ENCODE results near the gene ALG2. TPM values are rescaled to one million over a fixed set of nuclear protein-coding genes. Genes with fewer than 3 reads are reported as not detected.

ALG2 gene
- total and polyA plus RNA-seq, 2 experiments from 2014 or later: 31.5 to 39.7 TPM

GRCh38 chr9:99169982-99170761, 51.6 kb downstream of the ALG2 start (continued):
- TF ChIP-seq ZNF462 (CRISPR knock-in tag; IDR thresholded peaks at IDR 0.05): no peak

- Histone ChIP-seq H3F3A (replicated peaks; ENCODE audit: low read depth) (no peaks in the 10 kb centered on the region), H3K4me3 (no peak overlapping the region), H3K27me3 (ENCODE audit: insufficient read depth) (no peaks in the 10 kb centered on the region), H3K4me2 (peak overlapping the region; percentile 33), H3K27ac (ENCODE audit: low read depth) (no peak overlapping the region), H3K4me1 (ENCODE audit: insufficient read depth) (peaks cover 22% of the 10 kb centered on the region), H2AFZ (peak overlapping the region; percentile 95), H3K9me2 (ENCODE audit: insufficient read depth) (peaks cover 15% of the 10 kb centered on the region), H3K79me2 (replicated peaks; ENCODE audit: insufficient read depth) (no peaks in the 10 kb centered on the region), H4K20me1 (replicated peaks; ENCODE audit: insufficient read depth) (no peaks in the 10 kb centered on the region), H3K36me3 (ENCODE audit: insufficient read depth) (no peaks in the 10 kb centered on the region)
- Mint-ChIP-seq H3K9me3 (no peaks in the 10 kb centered on the region), H3K27ac (no peak overlapping the region), H3K36me3 (ENCODE audit: low read depth) (no peaks in the 10 kb centered on the region), H3K4me1 (peaks cover 55% of the 10 kb centered on the region), H3K27me3 (ENCODE audit: insufficient read depth, low read depth, poor library complexity) (peaks cover 16% of the 10 kb centered on the region), H3K4me3 (no peak overlapping the region; the same call in 2 of the 3 replicates)
- DNase-seq (ENCODE audit: low spot score) (peak; percentile 52), ATAC-seq (peak; percentile 76)
- TF ChIP-seq ZNF114 (CRISPR knock-in tag; IDR thresholded peaks at IDR 0.05): no peak
- TF ChIP-seq REST (IDR thresholded peaks at IDR 0.05; ENCODE audit: unreplicated experiment): no peak
- no peak for TF ChIP-seq POLR2AphosphoS5 (IDR thresholded peaks at IDR 0.05; ENCODE audit: low read depth)
- TF ChIP-seq CREB1 (CRISPR knock-in tag; IDR thresholded peaks at IDR 0.05; ENCODE audit: low read depth): no peak
- no peak for TF ChIP-seq CTCF (conservative IDR thresholded peaks at IDR 0.05; ENCODE audit: low read depth in 2 of 2)
- no peak for TF ChIP-seq EZH2phosphoT487 (IDR thresholded peaks at IDR 0.05; ENCODE audit: unreplicated experiment)
- TF ChIP-seq NANOG (IDR thresholded peaks at IDR 0.05; ENCODE audit: borderline replicate concordance): no peak
Observed at GRCh38 chr9:99169086-99169485, 52.7 kb downstream of the ALG2 start.
